Endothelial cell of umbilical vein (primary cell): Measurements from ENCODE around the gene TCF7L2. TPM values are rescaled to one million over a fixed set of nuclear protein-coding genes. Genes with fewer than 3 reads are reported as not detected.

ENCODE experiments used
- BruUV-seq: library from RNA; stranded (reverse); fragments of 400-500 nt; replicated peaks from 2 replicates; lab custom pipeline; 2021; lab: Mats Ljungman, UMichigan
- CTCF ChIA-PET: fragments of 300-600, 350-600 bp; sonication (Branson Sonifier 250); formaldehyde crosslinking; loops from one replicate; lab custom pipeline; 2021; ENCODE audit warnings: antibody characterized with exemption, inconsistent platforms; lab: Charles Lee
- POLR2A ChIA-PET: fragments of 300-600, 350-600 bp; sonication (Branson Sonifier 250); formaldehyde crosslinking; loops from one replicate; lab custom pipeline; 2021; ENCODE audit warnings: antibody characterized with exemption, inconsistent platforms; lab: Charles Lee
- DNase-seq: peaks from one replicate; pipeline ENCODE4 v3.0.0-alpha.2; 2011; ENCODE audit warnings: low read depth, low spot score
- FAIRE-seq: peaks from 2 replicates; lab custom pipeline; 2011; peaks lifted over from hg19 to GRCh38; lab: Jason Lieb, UNC
- H2AFZ ChIP-seq: 2 replicates; pipeline ENCODE4 v1.6.0; 2012; ENCODE audit warnings: low read depth, low read length, control low read depth, inconsistent platforms
- H3K27ac ChIP-seq: 2 replicates; pipeline ENCODE4 v1.5.1; 2011; ENCODE audit warnings: low read depth, mild to moderate bottlenecking, control low read depth, low read length, moderate library complexity; ENCODE audit not compliant: insufficient read depth
- H3K27me3 ChIP-seq, 2 experiments: 2 replicates each; pipeline versions ENCODE4 v1.6.0 to v1.6.1; 2011; ENCODE audit warnings: low read length in 2 of 2, mixed read lengths in 1 of 2; ENCODE audit not compliant: control insufficient read depth in 2 of 2, insufficient read depth in 2 of 2
- H3K36me3 ChIP-seq, 2 experiments: 2 replicates in 1 of 2; 3 replicates in 1 of 2; pipeline ENCODE4 v1.5.1; 2011; ENCODE audit warnings: low read length in 2 of 2, mild to moderate bottlenecking in 1 of 2, moderate library complexity in 1 of 2; ENCODE audit not compliant: control insufficient read depth in 2 of 2, insufficient read depth in 2 of 2; ENCODE audit errors: extremely low read depth in 1 of 2
- H3K4me1 ChIP-seq: 3 replicates; pipeline ENCODE4 v1.5.1; 2011; ENCODE audit warnings: mild to moderate bottlenecking, low read length; ENCODE audit not compliant: control insufficient read depth, insufficient read depth; ENCODE audit errors: extremely low read depth
- H3K4me2 ChIP-seq: 2 replicates; pipeline ENCODE4 v1.6.1; 2011; ENCODE audit warnings: low read length, control low read depth, mixed read lengths; ENCODE audit not compliant: insufficient read depth
- H3K4me3 ChIP-seq, 3 experiments: fragments of 200-600 bp in 1 of 3; sonication (generic), shearing (Covaris generic) in 1 of 3; replicated peaks in 1 of 3; 2 replicates each; pipeline ENCODE4 v1.5.1; 2011 to 2016; ENCODE audit warnings: control low read depth in 3 of 3, low read length in 3 of 3, mild to moderate bottlenecking in 2 of 3, inconsistent platforms in 1 of 3, low read depth in 1 of 3, moderate library complexity in 1 of 3; ENCODE audit not compliant: insufficient read depth in 1 of 3
- H3K79me2 ChIP-seq: 2 replicates; pipeline ENCODE4 v1.6.0; 2012; ENCODE audit warnings: low read length, inconsistent platforms; ENCODE audit not compliant: control insufficient read depth, insufficient read depth
- H3K9ac ChIP-seq: replicated peaks from 2 replicates; pipeline ENCODE3; 2011; ENCODE audit warnings: low read length, control low read depth; ENCODE audit not compliant: insufficient read depth; ENCODE audit errors: extremely low read depth
- H3K9me1 ChIP-seq: replicated peaks from 3 replicates; pipeline ENCODE4 v1.6.0; 2011; ENCODE audit warnings: mild to moderate bottlenecking, low read length; ENCODE audit not compliant: control insufficient read depth, insufficient read depth; ENCODE audit errors: extremely low read depth
- H3K9me3 ChIP-seq: replicated peaks from 2 replicates; pipeline ENCODE4 v1.5.1; 2012; ENCODE audit warnings: low read length, inconsistent platforms; ENCODE audit not compliant: control insufficient read depth, insufficient read depth
- H4K20me1 ChIP-seq: replicated peaks from 2 replicates; pipeline ENCODE3; 2011; ENCODE audit warnings: mild to moderate bottlenecking, low read length; ENCODE audit not compliant: control insufficient read depth, insufficient read depth; ENCODE audit errors: extremely low read depth
- CTCF ChIP-seq, 2 donors: IDR thresholded peaks; 1 replicate in 1 of 2; 2 replicates in 1 of 2; pipeline ENCODE4 v1.5.1; 2011; ENCODE audit warnings: low read length in 2 of 2, mild to moderate bottlenecking in 2 of 2, moderate library complexity in 2 of 2, control low read depth in 1 of 2, inconsistent platforms in 1 of 2, low read depth in 1 of 2; ENCODE audit not compliant: insufficient read depth in 1 of 2; ENCODE audit errors: extremely low read depth in 1 of 2
- EZH2 ChIP-seq: IDR thresholded peaks from 2 replicates; pipeline ENCODE4 v1.6.1; 2012; ENCODE audit warnings: borderline replicate concordance, low read depth, mild to moderate bottlenecking, moderate library complexity, low read length, inconsistent platforms; ENCODE audit not compliant: severe bottlenecking
- FOS ChIP-seq: IDR thresholded peaks from 2 replicates; pipeline ENCODE4 v1.6.1; 2011; ENCODE audit warnings: mild to moderate bottlenecking, low read length, moderate library complexity, borderline replicate concordance; ENCODE audit not compliant: insufficient read depth
- GATA2 ChIP-seq: IDR thresholded peaks from 2 replicates; pipeline ENCODE4 v1.7.0; 2011; ENCODE audit warnings: low read depth, mild to moderate bottlenecking, moderate library complexity, mixed read lengths, low read length; ENCODE audit not compliant: insufficient read length, insufficient read depth
- JUN ChIP-seq: IDR thresholded peaks from 2 replicates; pipeline ENCODE4 v1.6.1; 2011; ENCODE audit warnings: borderline replicate concordance, low read depth; ENCODE audit not compliant: insufficient read length, insufficient read depth
- MAX ChIP-seq: IDR thresholded peaks from 2 replicates; pipeline ENCODE4 v1.6.1; 2011; ENCODE audit not compliant: insufficient read depth, insufficient read length
- MYC ChIP-seq: IDR thresholded peaks from one replicate; pipeline ENCODE4 v1.6.1; 2011; ENCODE audit warnings: mild to moderate bottlenecking, low read depth, low read length
- POLR2A ChIP-seq: IDR thresholded peaks from 2 replicates; pipeline ENCODE4 v1.6.1; 2012; ENCODE audit warnings: low read depth, mild to moderate bottlenecking, control low read depth, low read length
- POLR2AphosphoS5 ChIP-seq: IDR thresholded peaks from 2 replicates; pipeline ENCODE4 v1.6.1; 2012; ENCODE audit warnings: low read depth, mild to moderate bottlenecking, control low read depth, low read length, moderate library complexity; ENCODE audit not compliant: insufficient read depth
- dilution Hi-C: fragments of 300-500 bp; cut with MboI; formaldehyde crosslinking; loops from one replicate; pipeline ENCODE4 v1.15.0; 2019; ENCODE audit warnings: low sequenced_read_pairs; ENCODE audit not compliant: extremely low pct_ligation_motif_present
- intact Hi-C: fragments of 100-400 bp; cut with micrococcal nuclease; formaldehyde crosslinking; loops from one replicate; pipeline ENCODE4 v1.10.0; 2022
- polyA plus RNA-seq, 4 experiments: library from polyadenylated mRNA; depleted of rRNA in 3 of 4; stranded (reverse) in 3 of 4; unstranded in 1 of 4; fragments of >200 nt; gene quantifications; 2 replicates each; pipeline versions ENCODE4 v1.2.1 to v1.2.3, GENCODE V29; 2011 to 2012; ENCODE audit warnings: missing spikeins in 1 of 4
- total RNA-seq: library from RNA; stranded (reverse); gene quantifications from 2 replicates; pipeline ENCODE4 v1.2.3, GENCODE V29; 2021

The TCF7L2 gene
- total and polyA plus RNA-seq, 2 donors (not counting 3 experiments of a cell fraction or from before 2014, with no cell fraction given), result 9.9 to 21.8 TPM

- peak; percentile 37 for FAIRE-seq
- TF ChIP-seq MAX (no peak), GATA2 (peak; percentile 8)
- peak; percentile 64 for DNase-seq
- Histone ChIP-seq H3K4me3 (peak overlapping the region in 1 of 3 experiments; percentile 4), H3K4me1 (peaks cover 47% of the 10 kb centered on the region), H3K9ac (peak overlapping the region; percentile 1), H3K79me2 (no peaks in the 10 kb centered on the region), H3K4me2 (peak overlapping the region; percentile 84), H3K9me1 (no peaks in the 10 kb centered on the region), H3K36me3 (no peaks in the 10 kb centered on the region), H4K20me1 (no peaks in the 10 kb centered on the region), H2AFZ (peak overlapping the region; percentile 44), H3K27me3 (no peaks in the 10 kb centered on the region), H3K9me3 (no peaks in the 10 kb centered on the region), H3K27ac (peak overlapping the region; percentile 42)
- dilution Hi-C loops, result no loop called here
- ChIA-PET POLR2A (interaction anchor here (0.6 to 1.3 kb wide), 2 partner anchors 11 to 111 kb away, joined by 3 to 5 read pairs; partner anchors contain the start of gene TCF7L2), CTCF (interaction anchor here (0.7 to 4.6 kb wide), 7 partner anchors 8 to 325 kb away, joined by 3 to 20 read pairs (median 4); no protein-coding TSS in a partner anchor)
- intact Hi-C loops, result loop anchor here (1.0 kb wide), 2 partner anchors 13 to 27 kb away; no protein-coding TSS in a partner anchor
- BruUV-seq, result no TSS peak
Measured at GRCh38 chr10:113060201-113061053, 110.4 kb downstream of the TCF7L2 start.

GRCh38 chr10:113061054-113061430, 111.0 kb downstream of the TCF7L2 start:
- Histone ChIP-seq H3K27me3 (no peaks in the 10 kb centered on the region), H2AFZ (no peak overlapping the region), H3K4me3 (no peak overlapping the region), H3K36me3 (no peaks in the 10 kb centered on the region), H3K27ac (no peak overlapping the region), H3K9ac (no peak overlapping the region), H3K9me3 (no peaks in the 10 kb centered on the region), H3K79me2 (no peaks in the 10 kb centered on the region), H3K9me1 (no peaks in the 10 kb centered on the region), H3K4me2 (no peak overlapping the region), H4K20me1 (no peaks in the 10 kb centered on the region), H3K4me1 (peaks cover 47% of the 10 kb centered on the region)
- no peak for TF ChIP-seq CTCF (IDR thresholded peaks at IDR 0.05; ENCODE audit: extremely low read depth in 1 of 2, insufficient read depth in 1 of 2, low read depth in 1 of 2, low read length in 2 of 2)
- TF ChIP-seq GATA2, result no peak
- TF ChIP-seq FOS, result no peak
- TF ChIP-seq JUN, result no peak
- TF ChIP-seq POLR2A, result no peak
- TF ChIP-seq MYC, result no peak
- no peak for TF ChIP-seq POLR2AphosphoS5
- no peak for TF ChIP-seq EZH2
- no peak for TF ChIP-seq MAX
- no peak for DNase-seq
- dilution Hi-C loops, result no loop called here
- ChIA-PET POLR2A (interaction anchor here (0.6 to 1.3 kb wide), 2 partner anchors 11 to 111 kb away, joined by 3 to 5 read pairs; partner anchors contain the start of gene TCF7L2), CTCF (interaction anchor here (0.7 to 4.6 kb wide), 6 partner anchors 7 to 324 kb away, joined by 3 to 20 read pairs (median 4); no protein-coding TSS in a partner anchor)
- intact Hi-C loops, result no loop called here
- FAIRE-seq, result no peak
- BruUV-seq, result no TSS peak
